Liver (tissue), 9 donors: ENCODE measurements around the gene RPS6KC1. TPM values are rescaled to one million over a fixed set of nuclear protein-coding genes. Genes with fewer than 3 reads are reported as not detected.

Experiments
- DNase-seq: peaks from one replicate; pipeline ENCODE4 v3.0.0-alpha.2; 2017; ENCODE audit warnings: low spot score
- H3K27ac ChIP-seq, 2 donors: one replicate each; pipeline ENCODE4 v1.7.0; 2013; ENCODE audit warnings: inconsistent platforms in 2 of 2, low read length in 2 of 2, control low read depth in 1 of 2, low read depth in 1 of 2, mild to moderate bottlenecking in 1 of 2
- H3K27me3 ChIP-seq, 4 donors: one replicate each; pipeline versions ENCODE4 v1.6.1 to v1.7.0; 2013; ENCODE audit warnings: low read length in 3 of 4, inconsistent platforms in 1 of 4, mild to moderate bottlenecking in 1 of 4, moderate library complexity in 1 of 4; ENCODE audit not compliant: control insufficient read depth in 4 of 4, insufficient read depth in 4 of 4
- H3K36me3 ChIP-seq, 4 donors: one replicate each; pipeline versions ENCODE4 v1.6.1 to v1.7.0; 2013; ENCODE audit warnings: low read length in 3 of 4, mild to moderate bottlenecking in 3 of 4, low read depth in 1 of 4, moderate library complexity in 1 of 4; ENCODE audit not compliant: control insufficient read depth in 4 of 4, insufficient read depth in 3 of 4
- H3K4me1 ChIP-seq, 4 donors: one replicate each; pipeline versions ENCODE4 v1.6.1 to v1.7.0; 2013; ENCODE audit warnings: low read length in 3 of 4, mild to moderate bottlenecking in 3 of 4, moderate library complexity in 1 of 4; ENCODE audit not compliant: control insufficient read depth in 4 of 4, insufficient read depth in 4 of 4
- H3K4me3 ChIP-seq, 3 donors: one replicate each; pipeline versions ENCODE4 v1.6.1 to v1.7.0; 2013; ENCODE audit warnings: low read length in 3 of 3, control low read depth in 1 of 3, low read depth in 1 of 3, mild to moderate bottlenecking in 1 of 3
- H3K9ac ChIP-seq, 2 donors: one replicate each; pipeline ENCODE4 v1.7.0; 2013; ENCODE audit warnings: low read length in 2 of 2, mild to moderate bottlenecking in 2 of 2, moderate library complexity in 2 of 2, control low read depth in 1 of 2, low read depth in 1 of 2
- H3K9me3 ChIP-seq, 4 donors: one replicate each; pipeline versions ENCODE4 v1.6.1 to v1.7.0; 2013; ENCODE audit warnings: low read length in 3 of 4; ENCODE audit not compliant: control insufficient read depth in 4 of 4
- EGR1 ChIP-seq, 2 donors: IDR thresholded peaks; 2 replicates each; pipeline ENCODE4 v1.6.1; 2016 to 2018; ENCODE audit warnings: antibody characterized with exemption in 2 of 2, low read depth in 2 of 2
- FOXA1 ChIP-seq: IDR thresholded peaks from 2 replicates; pipeline ENCODE4 v1.6.1; 2016; ENCODE audit warnings: antibody characterized with exemption
- FOXA2 ChIP-seq: IDR thresholded peaks from 2 replicates; pipeline ENCODE4 v1.6.1; 2016; ENCODE audit warnings: antibody characterized with exemption
- GABPA ChIP-seq, 2 donors: IDR thresholded peaks in 1 of 2; conservative IDR thresholded peaks in 1 of 2; 2 replicates each; pipeline ENCODE4 v1.6.1; 2016; ENCODE audit warnings: antibody characterized with exemption in 2 of 2, mild to moderate bottlenecking in 1 of 2, moderate library complexity in 1 of 2
- HNF4A ChIP-seq, 2 donors: conservative IDR thresholded peaks; 2 replicates each; pipeline ENCODE4 v1.6.1; 2016; ENCODE audit warnings: antibody characterized with exemption in 2 of 2, mild to moderate bottlenecking in 2 of 2
- HNF4G ChIP-seq: IDR thresholded peaks from 2 replicates; pipeline ENCODE4 v1.6.1; 2016; ENCODE audit warnings: antibody characterized with exemption
- JUND ChIP-seq, 2 donors: IDR thresholded peaks; 2 replicates each; pipeline ENCODE4 v1.6.1; 2016; ENCODE audit warnings: antibody characterized with exemption in 2 of 2
- MAX ChIP-seq: IDR thresholded peaks from 2 replicates; pipeline ENCODE4 v1.6.1; 2016; ENCODE audit warnings: antibody characterized with exemption
- NR2F2 ChIP-seq: IDR thresholded peaks from 2 replicates; pipeline ENCODE4 v1.6.1; 2016; ENCODE audit warnings: antibody characterized with exemption
- RAD21 ChIP-seq, 2 donors: IDR thresholded peaks; 2 replicates each; pipeline ENCODE4 v1.6.1; 2016; ENCODE audit warnings: antibody characterized with exemption in 2 of 2, mild to moderate bottlenecking in 2 of 2
- REST ChIP-seq: IDR thresholded peaks from 2 replicates; pipeline ENCODE4 v1.6.1; 2016; ENCODE audit warnings: antibody characterized with exemption, mild to moderate bottlenecking
- RXRA ChIP-seq, 2 donors: IDR thresholded peaks; 2 replicates each; pipeline ENCODE4 v1.6.1; 2017 to 2018; ENCODE audit warnings: antibody characterized with exemption in 2 of 2, mild to moderate bottlenecking in 1 of 2
- SP1 ChIP-seq: IDR thresholded peaks from 2 replicates; pipeline ENCODE4 v1.6.1; 2018; ENCODE audit warnings: antibody characterized with exemption, mild to moderate bottlenecking
- TAF1 ChIP-seq: conservative IDR thresholded peaks from 2 replicates; pipeline ENCODE4 v1.6.1; 2016; ENCODE audit warnings: antibody characterized with exemption, mild to moderate bottlenecking
- YY1 ChIP-seq: IDR thresholded peaks from 2 replicates; pipeline ENCODE4 v1.6.1; 2016; ENCODE audit warnings: antibody characterized with exemption, mild to moderate bottlenecking
- ZBTB33 ChIP-seq: IDR thresholded peaks from 2 replicates; pipeline ENCODE4 v1.6.1; 2016; ENCODE audit warnings: antibody characterized with exemption
- WGBS: extraction: QIAGEN DNeasy Blood & Tissue Kit; methylation state at CpG from one replicate; pipeline ENCODE4 v1.1.7; 2013; 5-methylcytosine and 5-hydroxymethylcytosine counted together
- polyA plus RNA-seq, 2 donors: library from polyadenylated mRNA; stranded (reverse) in 1 of 2; unstranded in 1 of 2; fragments of 200-250 nt in 1 of 2; fragments of >200 nt in 1 of 2; fragmentation: Nextera tagmentation in 1 of 2; extraction: Ambion mirVana in 1 of 2; gene quantifications; one replicate each; pipeline versions ENCODE4 v1.2.1 to v1.2.3, GENCODE V29; 2013 to 2015
- total RNA-seq, 2 donors: library from RNA; depleted of rRNA; stranded (reverse); fragments of >200 nt; gene quantifications; one replicate each; pipeline ENCODE4 v1.2.3, GENCODE V29; 2014
- TF ChIP-seq, protein P1 (sequence below): IDR thresholded peaks from 2 replicates; pipeline ENCODE4 v1.6.1; 2016; ENCODE audit warnings: antibody characterized with exemption
- TF ChIP-seq, protein P2 (sequence below): fragments of 150-350 bp; IDR thresholded peaks from 2 replicates; pipeline ENCODE4 v1.5.1; 2017; ENCODE audit warnings: improper control_type of control experiment, low read depth, low read length; ENCODE audit not compliant: missing input control
- donor health status: healthy.
- donor health status: healthy.
- donor health status: healthy.
- donor health status: healthy.
- donor health status: healthy.

The RPS6KC1 gene
- total and polyA plus RNA-seq, 4 donors, result 3.5 to 15.6 (median 9.8) TPM

DNA sequence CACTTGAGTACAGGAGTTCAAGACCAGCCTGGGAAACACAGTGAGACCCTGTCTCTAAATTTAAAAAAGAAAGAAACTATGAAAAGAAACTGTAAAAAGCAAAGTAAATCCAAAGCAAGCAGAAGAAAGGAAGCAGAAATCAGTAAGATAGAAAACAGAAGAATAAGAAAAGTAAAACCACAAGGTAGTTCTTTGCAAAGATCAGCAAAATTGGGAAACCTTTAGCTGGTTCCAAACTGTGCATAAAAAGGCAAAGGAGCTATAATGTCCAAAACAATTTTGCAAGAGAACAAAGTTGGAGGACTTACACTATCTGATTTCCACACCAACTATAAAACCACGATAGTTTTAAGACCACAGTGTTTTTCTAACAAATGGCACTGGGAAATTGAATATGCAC is 218.8 kb downstream of the RPS6KC1 start:
- TF ChIP-seq, protein P1, sequence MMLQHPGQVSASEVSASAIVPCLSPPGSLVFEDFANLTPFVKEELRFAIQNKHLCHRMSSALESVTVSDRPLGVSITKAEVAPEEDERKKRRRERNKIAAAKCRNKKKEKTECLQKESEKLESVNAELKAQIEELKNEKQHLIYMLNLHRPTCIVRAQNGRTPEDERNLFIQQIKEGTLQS, result no peak
- no peak for TF ChIP-seq HNF4A (conservative IDR thresholded peaks at IDR 0.05)
- no peak for TF ChIP-seq GABPA (IDR thresholded peaks at IDR 0.05 in 1 of 2, conservative IDR thresholded peaks at IDR 0.05 in 1 of 2)
- no peak for TF ChIP-seq TAF1
- TF ChIP-seq SP1, result no peak
- TF ChIP-seq FOXA2, result no peak
- TF ChIP-seq REST, result no peak
- no peak for TF ChIP-seq NR2F2
- no peak for TF ChIP-seq HNF4G
- TF ChIP-seq RAD21 (IDR thresholded peaks at IDR 0.05), result no peak
- no peak for TF ChIP-seq JUND (IDR thresholded peaks at IDR 0.05)
- TF ChIP-seq RXRA (IDR thresholded peaks at IDR 0.05), result no peak
- TF ChIP-seq EGR1 (IDR thresholded peaks at IDR 0.05; ENCODE audit: low read depth in 2 of 2), result no peak
- TF ChIP-seq, protein P2, sequence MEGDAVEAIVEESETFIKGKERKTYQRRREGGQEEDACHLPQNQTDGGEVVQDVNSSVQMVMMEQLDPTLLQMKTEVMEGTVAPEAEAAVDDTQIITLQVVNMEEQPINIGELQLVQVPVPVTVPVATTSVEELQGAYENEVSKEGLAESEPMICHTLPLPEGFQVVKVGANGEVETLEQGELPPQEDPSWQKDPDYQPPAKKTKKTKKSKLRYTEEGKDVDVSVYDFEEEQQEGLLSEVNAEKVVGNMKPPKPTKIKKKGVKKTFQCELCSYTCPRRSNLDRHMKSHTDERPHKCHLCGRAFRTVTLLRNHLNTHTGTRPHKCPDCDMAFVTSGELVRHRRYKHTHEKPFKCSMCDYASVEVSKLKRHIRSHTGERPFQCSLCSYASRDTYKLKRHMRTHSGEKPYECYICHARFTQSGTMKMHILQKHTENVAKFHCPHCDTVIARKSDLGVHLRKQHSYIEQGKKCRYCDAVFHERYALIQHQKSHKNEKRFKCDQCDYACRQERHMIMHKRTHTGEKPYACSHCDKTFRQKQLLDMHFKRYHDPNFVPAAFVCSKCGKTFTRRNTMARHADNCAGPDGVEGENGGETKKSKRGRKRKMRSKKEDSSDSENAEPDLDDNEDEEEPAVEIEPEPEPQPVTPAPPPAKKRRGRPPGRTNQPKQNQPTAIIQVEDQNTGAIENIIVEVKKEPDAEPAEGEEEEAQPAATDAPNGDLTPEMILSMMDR, result no peak
- Histone ChIP-seq H3K9me3 (no peaks in the 10 kb centered on the region), H3K4me1 (no peaks in the 10 kb centered on the region), H3K9ac (no peak overlapping the region), H3K27me3 (no peaks in the 10 kb centered on the region), H3K27ac (no peak overlapping the region), H3K4me3 (no peak overlapping the region), H3K36me3 (peaks cover 0 to 4% (median 1%) of the 10 kb centered on the region in 4 donors)
- no peak for DNase-seq
- WGBS, result 78% methylated on average over 1 of the region's 1 CpG

DNA sequence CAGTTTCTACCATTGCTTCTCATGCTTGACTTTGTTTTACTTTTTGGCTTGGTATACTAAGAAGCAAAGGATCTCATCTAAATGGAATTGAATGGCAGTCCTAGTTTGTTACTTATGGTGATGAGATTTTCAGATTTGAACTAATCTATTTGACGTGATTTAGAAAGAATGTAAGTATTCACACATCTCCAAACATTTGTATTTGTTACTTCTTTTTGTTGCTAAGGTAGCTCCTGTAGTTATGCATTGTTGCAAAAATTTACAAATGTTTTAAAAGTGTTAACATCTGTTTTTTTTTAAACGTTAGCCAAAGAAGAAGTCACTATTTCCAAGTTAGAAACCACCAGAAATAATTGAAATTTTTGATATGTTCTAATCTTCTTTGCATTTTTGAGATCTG is 222.5 kb downstream of the RPS6KC1 start:
- H3K9me3 ChIP-seq, result no peaks in the 10 kb centered on the region
- no peak overlapping the region for H3K4me3 ChIP-seq
- no peak overlapping the region for H3K27ac ChIP-seq
- no peak for DNase-seq
- H3K9ac ChIP-seq, result no peak overlapping the region
- peaks cover 2 to 19% (median 6%) of the 10 kb centered on the region in 4 donors for H3K4me1 ChIP-seq
- H3K36me3 ChIP-seq, result peaks cover 0 to 2% (median 0%) of the 10 kb centered on the region in 4 donors
- no peaks in the 10 kb centered on the region for H3K27me3 ChIP-seq
- WGBS, result 73% methylated on average over 2 of the region's 2 CpGs
- TF ChIP-seq ZBTB33, result no peak
- TF ChIP-seq GABPA (IDR thresholded peaks at IDR 0.05 in 1 of 2, conservative IDR thresholded peaks at IDR 0.05 in 1 of 2), result no peak
- no peak for TF ChIP-seq JUND (IDR thresholded peaks at IDR 0.05)
- no peak for TF ChIP-seq SP1
- no peak for TF ChIP-seq HNF4A (conservative IDR thresholded peaks at IDR 0.05)
- TF ChIP-seq MAX, result no peak
- TF ChIP-seq NR2F2, result no peak
- no peak for TF ChIP-seq YY1
- no peak for TF ChIP-seq TAF1
- no peak for TF ChIP-seq HNF4G
- TF ChIP-seq, protein P2, result no peak
- no peak for TF ChIP-seq RXRA (IDR thresholded peaks at IDR 0.05)
- no peak for TF ChIP-seq RAD21 (IDR thresholded peaks at IDR 0.05)
- TF ChIP-seq, protein P1, result no peak
- TF ChIP-seq EGR1 (IDR thresholded peaks at IDR 0.05; ENCODE audit: low read depth in 2 of 2), result no peak
- no peak for TF ChIP-seq FOXA1
- no peak for TF ChIP-seq FOXA2
